K562 (cell line): ENCODE results near the gene FBN3.

Source experiments
- BHLHE40 ChIP-seq: IDR thresholded peaks from 2 replicates; pipeline ENCODE4 v1.6.1; 2011; ENCODE audit warnings: low read length, improper control_type of control experiment
- CCAR2 ChIP-seq: fragments of 200-400 bp; formaldehyde crosslinking; IDR thresholded peaks from 2 replicates; pipeline ENCODE4 v1.6.1; 2017; ENCODE audit warnings: mild to moderate bottlenecking, low read depth, low read length
- CREB3 ChIP-seq: fragments of 450-650 bp; conservative IDR thresholded peaks from 2 replicates; pipeline ENCODE4 v1.6.1; 2016; ENCODE audit warnings: missing genetic modification characterization, low read depth, mild to moderate bottlenecking, missing compliant biosample characterization, moderate library complexity
- IRF9 ChIP-seq: fragments of 450-650 bp; IDR thresholded peaks from 2 replicates; pipeline ENCODE4 v1.6.1; 2016; ENCODE audit warnings: missing biosample characterization, missing genetic modification characterization
- MTF1 ChIP-seq: fragments of 250-450 bp; sonication (Bioruptor Pico); IDR thresholded peaks from 2 replicates; pipeline ENCODE4 v1.9.0; 2021; ENCODE audit warnings: moderate library complexity, mild to moderate bottlenecking, inconsistent platforms, borderline replicate concordance
- NFATC3 ChIP-seq: fragments of 450-650 bp; IDR thresholded peaks from 2 replicates; pipeline ENCODE4 v1.6.1; 2017; ENCODE audit warnings: mild to moderate bottlenecking
- RFX5 ChIP-seq: IDR thresholded peaks from 2 replicates; pipeline ENCODE4 v1.6.1; 2011; ENCODE audit warnings: low read depth, mild to moderate bottlenecking, improper control_type of control experiment, low read length
- SIRT6 ChIP-seq: IDR thresholded peaks from one replicate; pipeline ENCODE4 v1.6.1; 2012; ENCODE audit warnings: low read depth, mild to moderate bottlenecking, control low read depth, inconsistent platforms, low read length, moderate library complexity
- SNRNP70 ChIP-seq: fragments of 200-400 bp; formaldehyde crosslinking; optimal IDR thresholded peaks from 2 replicates; pipeline ENCODE3; 2017; ENCODE audit warnings: low read depth, low read length
- SPI1 ChIP-seq: IDR thresholded peaks from 2 replicates; pipeline ENCODE4 v1.6.1; 2011; ENCODE audit warnings: low read depth, low read length, control low read depth, borderline replicate concordance
- TEAD4 ChIP-seq, 2 experiments: sonication (generic) in 1 of 2; formaldehyde crosslinking in 1 of 2; IDR thresholded peaks; 2 replicates each; pipeline versions ENCODE4 v1.6.1 to v1.8.0; 2012 to 2022; ENCODE audit warnings: borderline replicate concordance in 1 of 2, inconsistent platforms in 1 of 2, low read length in 1 of 2, mild to moderate bottlenecking in 1 of 2, missing genetic modification reagents in 1 of 2
- ZKSCAN8 ChIP-seq: fragments of 200-800 bp; sonication (Bioruptor generic); IDR thresholded peaks from 2 replicates; pipeline ENCODE4 v1.6.1; 2016; ENCODE audit warnings: missing genetic modification characterization, missing compliant biosample characterization
- ZNF592 ChIP-seq: fragments of 450-650 bp; IDR thresholded peaks from 2 replicates; pipeline ENCODE4 v1.6.1; 2017; ENCODE audit warnings: antibody characterized with exemption, mild to moderate bottlenecking

GRCh38 chr19:8137425-8137824, 12.0 kb downstream of the FBN3 start:
- TF ChIP-seq SPI1 (no peak), MTF1 (no peak), ZKSCAN8 (CRISPR knock-in tag) (no peak), CCAR2 (no peak), RFX5 (no peak), SNRNP70 (no peak), SIRT6 (no peak), IRF9 (tag) (no peak), TEAD4 (IDR thresholded peaks at IDR 0.05; ENCODE audit: low read length) (no peak), TEAD4 (CRISPR knock-in tag; IDR thresholded peaks at IDR 0.05; ENCODE audit: borderline replicate concordance) (no peak), CREB3 (tag) (no peak), ZNF592 (no peak), BHLHE40 (no peak), NFATC3 (no peak)
